OCI-M1 (cell line): ENCODE results near the gene R3HDM2.

Source experiments
- DNase-seq: peaks from one replicate; lab custom pipeline; 2025; lab: John Stamatoyannopoulos, UW

R3HDM2 gene

GRCh38 chr12:57216014-57216911, 214.6 kb downstream of the R3HDM2 start, which contains the start of gene NXPH4:
Gene NXPH4 (plus strand): TSS chr12:57216794. CDS start chr12:57216970, 176 bp downstream.
- no peak for DNase-seq

- DNase-seq = peak; percentile 19
Measured at GRCh38 chr12:57215668-57216013, 215.2 kb downstream of the R3HDM2 start.

- no peak for DNase-seq
Measured at GRCh38 chr12:57215065-57215464, 215.8 kb downstream of the R3HDM2 start.

- peak; percentile 82 for DNase-seq
Measured at GRCh38 chr12:57214398-57214781, 216.5 kb downstream of the R3HDM2 start.

- no peak for DNase-seq
Measured at GRCh38 chr12:57213763-57214397, 217.0 kb downstream of the R3HDM2 start.

- DNase-seq = peak; percentile 87
Measured at GRCh38 chr12:57213058-57213715, 217.7 kb downstream of the R3HDM2 start.

- no peak for DNase-seq
Measured at GRCh38 chr12:57212701-57213057, 218.2 kb downstream of the R3HDM2 start.

- no peak for DNase-seq
Measured at GRCh38 chr12:57211791-57212700, 218.8 kb downstream of the R3HDM2 start.

GRCh38 chr12:57210926-57211692, 219.7 kb downstream of the R3HDM2 start:
- no peak for DNase-seq

GRCh38 chr12:57210461-57210860, 220.4 kb downstream of the R3HDM2 start:
- DNase-seq = no peak

GRCh38 chr12:57209916-57210315, 220.9 kb downstream of the R3HDM2 start:
- DNase-seq = no peak

- DNase-seq = no peak
Measured at GRCh38 chr12:57208631-57209282, 222.1 kb downstream of the R3HDM2 start.

- no peak for DNase-seq
Measured at GRCh38 chr12:57207731-57208630, 222.9 kb downstream of the R3HDM2 start.

- DNase-seq = no peak
Measured at GRCh38 chr12:57205931-57206330, 224.9 kb downstream of the R3HDM2 start.

- no peak for DNase-seq
Measured at GRCh38 chr12:57205186-57205585, 225.7 kb downstream of the R3HDM2 start.

- DNase-seq = no peak
Measured at GRCh38 chr12:57204454-57204853, 226.4 kb downstream of the R3HDM2 start.

GRCh38 chr12:57203791-57204190, 227.1 kb downstream of the R3HDM2 start:
- no peak for DNase-seq
